WTC11 (cell line): ENCODE data around the gene PKP4. TPM values are rescaled to one million over a fixed set of nuclear protein-coding genes. Genes with fewer than 3 reads are reported as not detected.

Source experiments
- ATAC-seq: fragments of 200-7000 bp; cut with Tn5 transposase; 2 replicates; pipeline ENCODE4 v1.10.0; 2021; ENCODE audit warnings: mild to moderate bottlenecking, moderate library complexity
- CTCF ChIA-PET: fragments of 300-600 bp; sonication (Branson Sonifier 250); formaldehyde crosslinking; loops from one replicate; lab custom pipeline; 2021; ENCODE audit warnings: antibody characterized with exemption; lab: Charles Lee
- POLR2A ChIA-PET: fragments of 350-600 bp; sonication (Branson Sonifier 250); formaldehyde crosslinking; loops from one replicate; lab custom pipeline; 2021; ENCODE audit warnings: antibody characterized with exemption; lab: Charles Lee
- DNase-seq: peaks from one replicate; pipeline ENCODE4 v3.0.0; 2021; ENCODE audit warnings: low spot score
- H3K27ac Mint-ChIP-seq: 2 replicates; pipeline ENCODE4 v1.8.0; 2021; ENCODE audit warnings: mixed read lengths
- H3K27me3 Mint-ChIP-seq: 2 replicates; pipeline ENCODE4 v1.8.0; 2021; ENCODE audit warnings: low read depth, mild to moderate bottlenecking, moderate library complexity, mixed read lengths
- H3K36me3 Mint-ChIP-seq: 2 replicates; pipeline ENCODE4 v1.8.0; 2021; ENCODE audit warnings: mixed read lengths
- H3K4me1 Mint-ChIP-seq: 2 replicates; pipeline ENCODE4 v1.8.0; 2022; ENCODE audit warnings: mixed read lengths
- H3K4me3 Mint-ChIP-seq: 2 replicates; pipeline ENCODE4 v1.8.0; 2021; ENCODE audit warnings: mild to moderate bottlenecking, moderate library complexity, mixed read lengths
- H3K9me3 Mint-ChIP-seq: 2 replicates; pipeline ENCODE4 v1.8.0; 2021; ENCODE audit warnings: mixed read lengths
- CREM ChIP-seq: sonication (generic); formaldehyde crosslinking; IDR thresholded peaks from 2 replicates; pipeline ENCODE4 v1.8.1; 2022; ENCODE audit warnings: mild to moderate bottlenecking, missing genetic modification reagents, moderate library complexity
- ETV6 ChIP-seq: sonication (generic); formaldehyde crosslinking; IDR thresholded peaks from 2 replicates; pipeline ENCODE4 v1.8.1; 2022; ENCODE audit warnings: mild to moderate bottlenecking, missing genetic modification reagents
- FOXK1 ChIP-seq: sonication (generic); formaldehyde crosslinking; IDR thresholded peaks from 2 replicates; pipeline ENCODE4 v1.8.0; 2022; ENCODE audit warnings: mild to moderate bottlenecking, moderate library complexity, missing genetic modification reagents
- NR2C2 ChIP-seq: sonication (generic); formaldehyde crosslinking; IDR thresholded peaks from 2 replicates; pipeline ENCODE4 v1.8.0; 2022; ENCODE audit warnings: mild to moderate bottlenecking, missing genetic modification reagents
- ZNF219 ChIP-seq: sonication (generic); formaldehyde crosslinking; IDR thresholded peaks from 2 replicates; pipeline ENCODE4 v1.8.0; 2023; ENCODE audit warnings: missing genetic modification reagents, mild to moderate bottlenecking, borderline replicate concordance
- ZNF232 ChIP-seq: sonication (generic); formaldehyde crosslinking; IDR thresholded peaks from 2 replicates; pipeline ENCODE4 v1.8.0; 2022; ENCODE audit warnings: mild to moderate bottlenecking, missing genetic modification reagents
- total RNA-seq: library from RNA; stranded (reverse); gene quantifications from 3 replicates; pipeline ENCODE4 v1.2.3, GENCODE V29; 2021
- TF ChIP-seq, protein P1 (sequence below): sonication (generic); formaldehyde crosslinking; IDR thresholded peaks from 2 replicates; pipeline ENCODE4 v1.8.0; 2022; ENCODE audit warnings: mild to moderate bottlenecking, missing genetic modification reagents
- TF ChIP-seq, protein P2 (sequence below): sonication (generic); formaldehyde crosslinking; conservative IDR thresholded peaks from 2 replicates; pipeline ENCODE4 v1.8.1; 2023; ENCODE audit warnings: mild to moderate bottlenecking, low read depth, missing genetic modification reagents, moderate library complexity
- TF ChIP-seq, protein P3 (sequence below): fragments of 250-450 bp; sonication (Bioruptor Pico); IDR thresholded peaks from 2 replicates; pipeline ENCODE4 v1.9.0; 2021; ENCODE audit warnings: mild to moderate bottlenecking
- TF ChIP-seq, protein P4 (sequence below): fragments of 250-450 bp; sonication (Bioruptor Pico); IDR thresholded peaks from 2 replicates; pipeline ENCODE4 v1.8.0; 2021; ENCODE audit warnings: mild to moderate bottlenecking
- TF ChIP-seq, protein P5 (sequence below): fragments of 250-450 bp; sonication (Bioruptor Pico); IDR thresholded peaks from 2 replicates; pipeline ENCODE4 v1.9.0; 2021; ENCODE audit warnings: mild to moderate bottlenecking
- TF ChIP-seq, protein P6 (sequence below): sonication (generic); formaldehyde crosslinking; IDR thresholded peaks from 2 replicates; pipeline ENCODE4 v1.8.1; 2023; ENCODE audit warnings: mild to moderate bottlenecking, missing genetic modification reagents, moderate library complexity
- TF ChIP-seq, protein P7 (sequence below): sonication (generic); formaldehyde crosslinking; IDR thresholded peaks from 2 replicates; pipeline ENCODE4 v1.8.1; 2022; ENCODE audit warnings: low read depth, missing genetic modification reagents, borderline replicate concordance
- TF ChIP-seq, protein P8 (sequence below): sonication (generic); formaldehyde crosslinking; IDR thresholded peaks from 2 replicates; pipeline ENCODE4 v1.8.1; 2023; ENCODE audit warnings: mild to moderate bottlenecking, moderate library complexity, missing genetic modification reagents
- TF ChIP-seq, protein P9 (sequence below): sonication (generic); formaldehyde crosslinking; IDR thresholded peaks from 2 replicates; pipeline ENCODE4 v1.8.1; 2023; ENCODE audit warnings: mild to moderate bottlenecking, missing genetic modification reagents, moderate library complexity

Gene PKP4
- total RNA-seq, 1 experiment from 2014 or later: 78.9 TPM

DNA sequence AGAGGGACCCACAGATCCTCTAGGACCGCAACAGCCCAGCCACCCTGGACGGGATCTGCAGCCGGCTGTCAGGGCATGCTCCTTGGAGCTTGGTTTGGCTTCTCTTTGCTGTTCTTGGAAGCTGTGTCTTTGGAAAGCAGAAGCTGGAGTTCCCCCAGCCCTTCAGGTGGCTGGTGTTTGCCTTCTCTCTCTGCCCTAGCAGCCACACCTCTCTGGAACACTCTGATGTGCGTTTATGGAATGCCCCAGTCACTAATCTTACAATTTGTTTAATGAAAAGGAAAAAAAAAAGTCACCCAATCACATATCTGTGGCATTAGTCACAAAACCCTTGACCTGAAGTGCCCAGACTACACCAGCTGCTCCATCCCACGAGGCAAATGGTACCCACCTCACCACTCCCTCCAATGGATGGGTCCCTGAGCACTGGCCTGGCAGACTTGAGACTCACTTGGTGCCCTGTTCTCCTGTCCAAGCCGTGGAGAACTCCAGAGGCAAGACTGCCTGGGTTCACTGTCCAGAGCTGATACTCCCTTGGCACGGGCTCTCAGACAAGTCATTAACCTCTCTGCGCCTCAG lies 268.1 kb downstream of the PKP4 start:
- Mint-ChIP-seq H3K27me3 (no peaks in the 10 kb centered on the region), H3K4me3 (no peak overlapping the region), H3K9me3 (no peaks in the 10 kb centered on the region), H3K4me1 (peaks cover 23% of the 10 kb centered on the region), H3K27ac (no peak overlapping the region), H3K36me3 (no peaks in the 10 kb centered on the region)
- POLR2A ChIA-PET: interaction anchor here (0.9 kb wide), 1 partner anchor 21 kb away, joined by 3 read pairs; no protein-coding TSS in a partner anchor
- CTCF ChIA-PET: interaction anchor here (0.5 to 8.8 kb wide), 35 partner anchors 9 to 714 kb away, joined by 3 to 132 read pairs (median 5); no protein-coding TSS in a partner anchor
- DNase-seq (no peak), ATAC-seq (no peak)
- TF ChIP-seq ZNF232 (CRISPR knock-in tag) (no peak), ZNF219 (no peak), NR2C2 (no peak), CREM (CRISPR knock-in tag) (no peak)
- TF ChIP-seq, protein P1, sequence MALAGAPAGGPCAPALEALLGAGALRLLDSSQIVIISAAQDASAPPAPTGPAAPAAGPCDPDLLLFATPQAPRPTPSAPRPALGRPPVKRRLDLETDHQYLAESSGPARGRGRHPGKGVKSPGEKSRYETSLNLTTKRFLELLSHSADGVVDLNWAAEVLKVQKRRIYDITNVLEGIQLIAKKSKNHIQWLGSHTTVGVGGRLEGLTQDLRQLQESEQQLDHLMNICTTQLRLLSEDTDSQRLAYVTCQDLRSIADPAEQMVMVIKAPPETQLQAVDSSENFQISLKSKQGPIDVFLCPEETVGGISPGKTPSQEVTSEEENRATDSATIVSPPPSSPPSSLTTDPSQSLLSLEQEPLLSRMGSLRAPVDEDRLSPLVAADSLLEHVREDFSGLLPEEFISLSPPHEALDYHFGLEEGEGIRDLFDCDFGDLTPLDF: no peak
- TF ChIP-seq, protein P2, sequence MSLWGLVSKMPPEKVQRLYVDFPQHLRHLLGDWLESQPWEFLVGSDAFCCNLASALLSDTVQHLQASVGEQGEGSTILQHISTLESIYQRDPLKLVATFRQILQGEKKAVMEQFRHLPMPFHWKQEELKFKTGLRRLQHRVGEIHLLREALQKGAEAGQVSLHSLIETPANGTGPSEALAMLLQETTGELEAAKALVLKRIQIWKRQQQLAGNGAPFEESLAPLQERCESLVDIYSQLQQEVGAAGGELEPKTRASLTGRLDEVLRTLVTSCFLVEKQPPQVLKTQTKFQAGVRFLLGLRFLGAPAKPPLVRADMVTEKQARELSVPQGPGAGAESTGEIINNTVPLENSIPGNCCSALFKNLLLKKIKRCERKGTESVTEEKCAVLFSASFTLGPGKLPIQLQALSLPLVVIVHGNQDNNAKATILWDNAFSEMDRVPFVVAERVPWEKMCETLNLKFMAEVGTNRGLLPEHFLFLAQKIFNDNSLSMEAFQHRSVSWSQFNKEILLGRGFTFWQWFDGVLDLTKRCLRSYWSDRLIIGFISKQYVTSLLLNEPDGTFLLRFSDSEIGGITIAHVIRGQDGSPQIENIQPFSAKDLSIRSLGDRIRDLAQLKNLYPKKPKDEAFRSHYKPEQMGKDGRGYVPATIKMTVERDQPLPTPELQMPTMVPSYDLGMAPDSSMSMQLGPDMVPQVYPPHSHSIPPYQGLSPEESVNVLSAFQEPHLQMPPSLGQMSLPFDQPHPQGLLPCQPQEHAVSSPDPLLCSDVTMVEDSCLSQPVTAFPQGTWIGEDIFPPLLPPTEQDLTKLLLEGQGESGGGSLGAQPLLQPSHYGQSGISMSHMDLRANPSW (CRISPR knock-in tag): no peak
- TF ChIP-seq, protein P3, sequence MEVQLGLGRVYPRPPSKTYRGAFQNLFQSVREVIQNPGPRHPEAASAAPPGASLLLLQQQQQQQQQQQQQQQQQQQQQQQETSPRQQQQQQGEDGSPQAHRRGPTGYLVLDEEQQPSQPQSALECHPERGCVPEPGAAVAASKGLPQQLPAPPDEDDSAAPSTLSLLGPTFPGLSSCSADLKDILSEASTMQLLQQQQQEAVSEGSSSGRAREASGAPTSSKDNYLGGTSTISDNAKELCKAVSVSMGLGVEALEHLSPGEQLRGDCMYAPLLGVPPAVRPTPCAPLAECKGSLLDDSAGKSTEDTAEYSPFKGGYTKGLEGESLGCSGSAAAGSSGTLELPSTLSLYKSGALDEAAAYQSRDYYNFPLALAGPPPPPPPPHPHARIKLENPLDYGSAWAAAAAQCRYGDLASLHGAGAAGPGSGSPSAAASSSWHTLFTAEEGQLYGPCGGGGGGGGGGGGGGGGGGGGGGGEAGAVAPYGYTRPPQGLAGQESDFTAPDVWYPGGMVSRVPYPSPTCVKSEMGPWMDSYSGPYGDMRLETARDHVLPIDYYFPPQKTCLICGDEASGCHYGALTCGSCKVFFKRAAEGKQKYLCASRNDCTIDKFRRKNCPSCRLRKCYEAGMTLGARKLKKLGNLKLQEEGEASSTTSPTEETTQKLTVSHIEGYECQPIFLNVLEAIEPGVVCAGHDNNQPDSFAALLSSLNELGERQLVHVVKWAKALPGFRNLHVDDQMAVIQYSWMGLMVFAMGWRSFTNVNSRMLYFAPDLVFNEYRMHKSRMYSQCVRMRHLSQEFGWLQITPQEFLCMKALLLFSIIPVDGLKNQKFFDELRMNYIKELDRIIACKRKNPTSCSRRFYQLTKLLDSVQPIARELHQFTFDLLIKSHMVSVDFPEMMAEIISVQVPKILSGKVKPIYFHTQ (CRISPR knock-in tag): no peak

DNA sequence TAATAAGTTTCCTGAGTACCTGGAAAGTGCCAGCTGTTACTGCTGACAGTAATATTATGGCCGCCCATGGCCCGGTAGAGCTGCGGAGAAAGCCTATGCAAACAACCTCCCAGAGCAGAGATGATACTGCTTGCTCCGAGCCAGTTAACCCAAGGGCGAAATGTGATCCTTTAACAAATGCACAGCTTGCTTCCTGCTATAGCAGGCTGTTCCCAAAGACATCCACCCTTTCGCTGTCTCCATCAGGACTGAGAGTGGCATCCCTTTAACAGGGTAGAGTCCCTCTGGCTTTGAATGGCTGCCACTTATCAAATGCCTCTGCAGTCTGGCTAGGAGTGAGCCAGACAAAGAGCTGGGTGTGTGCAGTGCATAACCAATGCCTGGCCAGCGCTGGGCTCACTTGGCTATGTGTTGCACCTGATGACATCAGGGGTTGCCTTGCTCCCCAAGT lies 268.7 kb downstream of the PKP4 start:
- no peak for DNase-seq
- TF ChIP-seq, protein P4, sequence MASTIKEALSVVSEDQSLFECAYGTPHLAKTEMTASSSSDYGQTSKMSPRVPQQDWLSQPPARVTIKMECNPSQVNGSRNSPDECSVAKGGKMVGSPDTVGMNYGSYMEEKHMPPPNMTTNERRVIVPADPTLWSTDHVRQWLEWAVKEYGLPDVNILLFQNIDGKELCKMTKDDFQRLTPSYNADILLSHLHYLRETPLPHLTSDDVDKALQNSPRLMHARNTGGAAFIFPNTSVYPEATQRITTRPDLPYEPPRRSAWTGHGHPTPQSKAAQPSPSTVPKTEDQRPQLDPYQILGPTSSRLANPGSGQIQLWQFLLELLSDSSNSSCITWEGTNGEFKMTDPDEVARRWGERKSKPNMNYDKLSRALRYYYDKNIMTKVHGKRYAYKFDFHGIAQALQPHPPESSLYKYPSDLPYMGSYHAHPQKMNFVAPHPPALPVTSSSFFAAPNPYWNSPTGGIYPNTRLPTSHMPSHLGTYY (CRISPR knock-in tag): no peak
- TF ChIP-seq, protein P5, sequence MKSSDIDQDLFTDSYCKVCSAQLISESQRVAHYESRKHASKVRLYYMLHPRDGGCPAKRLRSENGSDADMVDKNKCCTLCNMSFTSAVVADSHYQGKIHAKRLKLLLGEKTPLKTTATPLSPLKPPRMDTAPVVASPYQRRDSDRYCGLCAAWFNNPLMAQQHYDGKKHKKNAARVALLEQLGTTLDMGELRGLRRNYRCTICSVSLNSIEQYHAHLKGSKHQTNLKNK: no peak
- TF ChIP-seq, all 79 proteins: peak for 0

DNA sequence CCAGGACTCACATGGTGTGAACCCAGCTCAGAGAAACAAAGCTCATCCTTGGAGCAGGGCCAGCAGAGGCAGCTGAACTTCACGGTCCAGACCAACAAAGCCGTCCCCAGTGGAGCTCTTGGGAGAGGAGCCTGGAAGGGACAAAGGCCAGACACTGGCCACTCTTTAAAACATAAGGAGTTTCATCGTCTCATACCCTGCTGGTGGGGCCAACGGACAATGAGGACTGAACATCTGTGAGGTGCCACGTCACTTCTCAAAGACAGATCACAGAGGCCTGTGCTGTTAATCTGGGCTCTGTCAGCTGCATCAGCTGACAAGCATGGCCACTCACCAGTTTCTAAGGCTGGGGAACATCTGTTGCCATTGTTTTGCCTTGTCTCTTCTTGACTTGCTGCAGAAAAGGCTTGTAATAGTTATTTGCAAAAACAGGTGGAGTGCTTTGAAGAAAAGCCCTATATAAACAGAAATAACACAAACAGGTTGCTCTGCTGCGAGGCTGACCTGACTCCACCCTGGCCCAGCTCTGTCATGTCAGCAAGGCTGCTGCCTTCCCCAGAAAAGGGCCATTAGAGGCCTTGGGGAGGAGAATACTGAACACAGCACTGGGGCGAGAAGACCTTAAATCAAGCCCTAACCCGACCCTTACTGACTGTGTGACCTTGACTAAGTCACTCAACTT lies 270.3 kb downstream of the PKP4 start:
- Mint-ChIP-seq H3K9me3 (no peaks in the 10 kb centered on the region), H3K36me3 (no peaks in the 10 kb centered on the region), H3K4me1 (peaks cover 23% of the 10 kb centered on the region), H3K27me3 (no peaks in the 10 kb centered on the region), H3K4me3 (no peak overlapping the region), H3K27ac (no peak overlapping the region)
- DNase-seq (no peak), ATAC-seq (no peak)
- ChIA-PET POLR2A (no interaction called here), CTCF (interaction anchor here (1.4 to 8.8 kb wide), 3 partner anchors 16 to 27 kb away, joined by 5 to 132 read pairs (median 61); no protein-coding TSS in a partner anchor)
- TF ChIP-seq, protein P6, sequence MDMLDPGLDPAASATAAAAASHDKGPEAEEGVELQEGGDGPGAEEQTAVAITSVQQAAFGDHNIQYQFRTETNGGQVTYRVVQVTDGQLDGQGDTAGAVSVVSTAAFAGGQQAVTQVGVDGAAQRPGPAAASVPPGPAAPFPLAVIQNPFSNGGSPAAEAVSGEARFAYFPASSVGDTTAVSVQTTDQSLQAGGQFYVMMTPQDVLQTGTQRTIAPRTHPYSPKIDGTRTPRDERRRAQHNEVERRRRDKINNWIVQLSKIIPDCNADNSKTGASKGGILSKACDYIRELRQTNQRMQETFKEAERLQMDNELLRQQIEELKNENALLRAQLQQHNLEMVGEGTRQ (CRISPR knock-in tag): no peak
- TF ChIP-seq ETV6 (CRISPR knock-in tag) (no peak), ZNF219 (no peak), FOXK1 (no peak)
- TF ChIP-seq, protein P7, sequence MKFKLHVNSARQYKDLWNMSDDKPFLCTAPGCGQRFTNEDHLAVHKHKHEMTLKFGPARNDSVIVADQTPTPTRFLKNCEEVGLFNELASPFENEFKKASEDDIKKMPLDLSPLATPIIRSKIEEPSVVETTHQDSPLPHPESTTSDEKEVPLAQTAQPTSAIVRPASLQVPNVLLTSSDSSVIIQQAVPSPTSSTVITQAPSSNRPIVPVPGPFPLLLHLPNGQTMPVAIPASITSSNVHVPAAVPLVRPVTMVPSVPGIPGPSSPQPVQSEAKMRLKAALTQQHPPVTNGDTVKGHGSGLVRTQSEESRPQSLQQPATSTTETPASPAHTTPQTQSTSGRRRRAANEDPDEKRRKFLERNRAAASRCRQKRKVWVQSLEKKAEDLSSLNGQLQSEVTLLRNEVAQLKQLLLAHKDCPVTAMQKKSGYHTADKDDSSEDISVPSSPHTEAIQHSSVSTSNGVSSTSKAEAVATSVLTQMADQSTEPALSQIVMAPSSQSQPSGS (CRISPR knock-in tag): no peak
- TF ChIP-seq, protein P8, sequence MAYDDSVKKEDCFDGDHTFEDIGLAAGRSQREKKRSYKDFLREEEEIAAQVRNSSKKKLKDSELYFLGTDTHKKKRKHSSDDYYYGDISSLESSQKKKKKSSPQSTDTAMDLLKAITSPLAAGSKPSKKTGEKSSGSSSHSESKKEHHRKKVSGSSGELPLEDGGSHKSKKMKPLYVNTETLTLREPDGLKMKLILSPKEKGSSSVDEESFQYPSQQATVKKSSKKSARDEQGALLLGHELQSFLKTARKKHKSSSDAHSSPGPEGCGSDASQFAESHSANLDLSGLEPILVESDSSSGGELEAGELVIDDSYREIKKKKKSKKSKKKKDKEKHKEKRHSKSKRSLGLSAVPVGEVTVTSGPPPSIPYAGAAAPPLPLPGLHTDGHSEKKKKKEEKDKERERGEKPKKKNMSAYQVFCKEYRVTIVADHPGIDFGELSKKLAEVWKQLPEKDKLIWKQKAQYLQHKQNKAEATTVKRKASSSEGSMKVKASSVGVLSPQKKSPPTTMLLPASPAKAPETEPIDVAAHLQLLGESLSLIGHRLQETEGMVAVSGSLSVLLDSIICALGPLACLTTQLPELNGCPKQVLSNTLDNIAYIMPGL: no peak
- TF ChIP-seq, protein P9, sequence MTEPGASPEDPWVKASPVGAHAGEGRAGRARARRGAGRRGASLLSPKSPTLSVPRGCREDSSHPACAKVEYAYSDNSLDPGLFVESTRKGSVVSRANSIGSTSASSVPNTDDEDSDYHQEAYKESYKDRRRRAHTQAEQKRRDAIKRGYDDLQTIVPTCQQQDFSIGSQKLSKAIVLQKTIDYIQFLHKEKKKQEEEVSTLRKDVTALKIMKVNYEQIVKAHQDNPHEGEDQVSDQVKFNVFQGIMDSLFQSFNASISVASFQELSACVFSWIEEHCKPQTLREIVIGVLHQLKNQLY (CRISPR knock-in tag): no peak

More for the DNA sequence above, 268.7 kb downstream of the PKP4 start:
- Mint-ChIP-seq H3K27ac (no peak overlapping the region), H3K4me1 (peaks cover 23% of the 10 kb centered on the region), H3K4me3 (no peak overlapping the region), H3K36me3 (no peaks in the 10 kb centered on the region), H3K9me3 (no peaks in the 10 kb centered on the region), H3K27me3 (no peaks in the 10 kb centered on the region)
- ATAC-seq: peak; percentile 34
- POLR2A ChIA-PET: no interaction called here
- CTCF ChIA-PET: interaction anchor here (1.0 to 8.8 kb wide), 5 partner anchors 9 to 58 kb away, joined by 5 to 132 read pairs (median 52); no protein-coding TSS in a partner anchor
